Effector memory CD8-positive, alpha-beta T cell (primary cell): ENCODE results near the gene SLC35A3.
A peak's percentile ranks its signal among the peaks of the same experiment; 100 is the strongest.
"Not testable (repeated sequence)": the region's sequence is repeated elsewhere in the genome, so short reads cannot be mapped to it uniquely, and the experiment has no call there.

Experiments
- ATAC-seq: fragments of 150-1000 bp; cut with Tn5 transposase; replicated peaks from 2 replicates; pipeline ENCODE4 v1.10.0; 2021; ENCODE audit warnings: mild to moderate bottlenecking, moderate library complexity
- DNase-seq, 3 experiments: peaks; one replicate each; pipeline ENCODE4 v3.0.0; 2021
- H3K27ac Mint-ChIP-seq, 2 donors: one replicate each; pipeline ENCODE4 v1.8.0; 2022; ENCODE audit warnings: mild to moderate bottlenecking in 2 of 2, mixed read lengths in 2 of 2, moderate library complexity in 2 of 2
- H3K27me3 Mint-ChIP-seq, 2 donors: one replicate each; pipeline ENCODE4 v1.8.0; 2022; ENCODE audit warnings: mixed read lengths in 2 of 2
- H3K36me3 Mint-ChIP-seq: one replicate; pipeline ENCODE4 v1.8.0; 2022; ENCODE audit warnings: mild to moderate bottlenecking, moderate library complexity, mixed read lengths; ENCODE audit not compliant: insufficient read depth
- H3K4me1 Mint-ChIP-seq, 2 donors: one replicate each; pipeline ENCODE4 v1.8.0; 2022; ENCODE audit warnings: low read depth in 2 of 2, mixed read lengths in 2 of 2
- H3K4me3 Mint-ChIP-seq, 2 donors: one replicate each; pipeline ENCODE4 v1.8.0; 2022; ENCODE audit warnings: mild to moderate bottlenecking in 2 of 2, mixed read lengths in 2 of 2, moderate library complexity in 2 of 2
- H3K9me3 Mint-ChIP-seq, 2 donors: one replicate each; pipeline ENCODE4 v1.8.0; 2022; ENCODE audit warnings: mixed read lengths in 2 of 2

SLC35A3 gene

GRCh38 chr1:100023482-100023881 is 53.7 kb downstream of the SLC35A3 start:
- H3K9me3 Mint-ChIP-seq, result no peaks in the 10 kb centered on the region
- H3K36me3 Mint-ChIP-seq, result peaks cover 12% of the 10 kb centered on the region
- H3K27ac Mint-ChIP-seq, result peak overlapping the region in 1 of 2 donors; percentile 67

GRCh38 chr1:100027212-100027611 is 57.4 kb downstream of the SLC35A3 start:
- no peaks in the 10 kb centered on the region for H3K27me3 Mint-ChIP-seq
- peaks cover 9 to 18% of the 10 kb centered on the region in 2 donors for H3K4me1 Mint-ChIP-seq
- DNase-seq (no peak), ATAC-seq (no peak)
- H3K27ac Mint-ChIP-seq, result peak overlapping the region in 1 of 2 donors; percentile 99
- H3K36me3 Mint-ChIP-seq, result peaks cover 9% of the 10 kb centered on the region
- H3K9me3 Mint-ChIP-seq, result no peaks in the 10 kb centered on the region
- no peak overlapping the region for H3K4me3 Mint-ChIP-seq

More at GRCh38 chr1:100023482-100023881, 53.7 kb downstream of the SLC35A3 start:
- DNase-seq, result no peak
- Mint-ChIP-seq H3K4me1 (peaks cover 4 to 11% of the 10 kb centered on the region in 2 donors), H3K4me3 (no peak overlapping the region), H3K27me3 (no peaks in the 10 kb centered on the region)
- ATAC-seq, result no peak

GRCh38 chr1:100028765-100029164 is 59.0 kb downstream of the SLC35A3 start:
- Mint-ChIP-seq H3K4me1 (peaks cover 9 to 18% of the 10 kb centered on the region in 2 donors), H3K27me3 (no peaks in the 10 kb centered on the region), H3K9me3 (no peaks in the 10 kb centered on the region), H3K27ac (peak overlapping the region; percentile 96 to 99), H3K4me3 (peak overlapping the region; percentile 45 to 50), H3K36me3 (peaks cover 5% of the 10 kb centered on the region)
- DNase-seq (peak; percentile 23 to 45 (median 32)), ATAC-seq (peak; percentile 95)

GRCh38 chr1:100034470-100034869 is 64.7 kb downstream of the SLC35A3 start:
- Mint-ChIP-seq H3K4me3 (no peak overlapping the region), H3K27me3 (no peaks in the 10 kb centered on the region), H3K4me1 (peaks cover 15 to 24% of the 10 kb centered on the region in 2 donors), H3K36me3 (peaks cover 31% of the 10 kb centered on the region), H3K27ac (peak overlapping the region in 1 of 2 donors; percentile 5), H3K9me3 (no peaks in the 10 kb centered on the region)
- no peak for DNase-seq
- no peak for ATAC-seq

- H3K36me3 Mint-ChIP-seq, result peaks cover 36% of the 10 kb centered on the region
- no peak for DNase-seq
- H3K27ac Mint-ChIP-seq, result peak overlapping the region in 1 of 2 donors; percentile 62
- peaks cover 18 to 30% of the 10 kb centered on the region in 2 donors for H3K4me1 Mint-ChIP-seq
- ATAC-seq, result no peak
- H3K9me3 Mint-ChIP-seq, result no peaks in the 10 kb centered on the region
- peak overlapping the region in 1 of 2 donors; percentile 29 for H3K4me3 Mint-ChIP-seq
- no peaks in the 10 kb centered on the region for H3K27me3 Mint-ChIP-seq
Observed at GRCh38 chr1:100035214-100035613, 65.4 kb downstream of the SLC35A3 start.

GRCh38 chr1:100036718-100037655 is 67.2 kb downstream of the SLC35A3 start:
- H3K4me3 Mint-ChIP-seq, result peak overlapping the region; percentile 95 to 98
- H3K9me3 Mint-ChIP-seq, result no peaks in the 10 kb centered on the region
- H3K27me3 Mint-ChIP-seq, result no peaks in the 10 kb centered on the region
- ATAC-seq (no peak), DNase-seq (no peak)
- peaks cover 18 to 39% of the 10 kb centered on the region in 2 donors for H3K4me1 Mint-ChIP-seq
- H3K27ac Mint-ChIP-seq, result peak overlapping the region; percentile 99
- peaks cover 42% of the 10 kb centered on the region for H3K36me3 Mint-ChIP-seq

- Mint-ChIP-seq H3K4me3 (peak overlapping the region; percentile 95 to 98), H3K9me3 (no peaks in the 10 kb centered on the region), H3K36me3 (peaks cover 42% of the 10 kb centered on the region), H3K27me3 (no peaks in the 10 kb centered on the region), H3K4me1 (peaks cover 22 to 44% of the 10 kb centered on the region in 2 donors), H3K27ac (peak overlapping the region; percentile 99)
- DNase-seq (no peak), ATAC-seq (no peak)
Observed at GRCh38 chr1:100037656-100037926, 67.8 kb downstream of the SLC35A3 start.

- peak; percentile 86 for ATAC-seq
- H3K27ac Mint-ChIP-seq, result peak overlapping the region; percentile 99
- H3K4me3 Mint-ChIP-seq, result peak overlapping the region; percentile 95 to 98
- H3K36me3 Mint-ChIP-seq, result peaks cover 42% of the 10 kb centered on the region
- no peaks in the 10 kb centered on the region for H3K27me3 Mint-ChIP-seq
- H3K9me3 Mint-ChIP-seq, result no peaks in the 10 kb centered on the region
- H3K4me1 Mint-ChIP-seq, result peaks cover 27 to 49% of the 10 kb centered on the region in 2 donors
- peak; percentile 85 to 88 (median 85) for DNase-seq
Observed at GRCh38 chr1:100037927-100038659, 68.3 kb downstream of the SLC35A3 start.

- Mint-ChIP-seq H3K4me3 (peak overlapping the region; percentile 95 to 98), H3K9me3 (no peaks in the 10 kb centered on the region), H3K4me1 (peaks cover 30 to 54% of the 10 kb centered on the region in 2 donors), H3K27ac (peak overlapping the region; percentile 99), H3K36me3 (peaks cover 42% of the 10 kb centered on the region), H3K27me3 (no peaks in the 10 kb centered on the region)
- peak; percentile 53 for ATAC-seq
- DNase-seq, result peak; percentile 59 to 74 (median 63)
Observed at GRCh38 chr1:100038660-100039287, 69.0 kb downstream of the SLC35A3 start.

- H3K27me3 Mint-ChIP-seq, result no peaks in the 10 kb centered on the region
- peak overlapping the region; percentile 99 for H3K27ac Mint-ChIP-seq
- ATAC-seq (no peak), DNase-seq (no peak)
- H3K4me3 Mint-ChIP-seq, result peak overlapping the region; percentile 95 to 98
- peaks cover 38 to 62% of the 10 kb centered on the region in 2 donors for H3K4me1 Mint-ChIP-seq
- H3K36me3 Mint-ChIP-seq, result peaks cover 38% of the 10 kb centered on the region
- no peaks in the 10 kb centered on the region for H3K9me3 Mint-ChIP-seq
Observed at GRCh38 chr1:100039591-100039990, 69.8 kb downstream of the SLC35A3 start.

GRCh38 chr1:100045206-100045605 is 75.4 kb downstream of the SLC35A3 start:
- Mint-ChIP-seq H3K9me3 (no peaks in the 10 kb centered on the region), H3K27me3 (no peaks in the 10 kb centered on the region)

GRCh38 chr1:100047235-100047708 is 77.5 kb downstream of the SLC35A3 start:
- not testable (repeated sequence) for H3K9me3 Mint-ChIP-seq, DNase-seq, H3K27me3 Mint-ChIP-seq, ATAC-seq
- Mint-ChIP-seq H3K4me1 (peaks cover 55 to 68% of the 10 kb centered on the region in 2 donors), H3K27ac (peak overlapping the region; percentile 58 to 68), H3K36me3 (peaks cover 12% of the 10 kb centered on the region), H3K4me3 (peak overlapping the region; percentile 70 to 74)

More at GRCh38 chr1:100045206-100045605, 75.4 kb downstream of the SLC35A3 start:
- peaks cover 56 to 74% of the 10 kb centered on the region in 2 donors for H3K4me1 Mint-ChIP-seq
- peak overlapping the region in 1 of 2 donors; percentile 37 for H3K4me3 Mint-ChIP-seq
- no peak for ATAC-seq
- no peak overlapping the region for H3K27ac Mint-ChIP-seq
- H3K36me3 Mint-ChIP-seq, result peaks cover 12% of the 10 kb centered on the region
- DNase-seq, result no peak

- Mint-ChIP-seq H3K36me3 (peaks cover 26% of the 10 kb centered on the region), H3K9me3 (no peaks in the 10 kb centered on the region), H3K4me3 (no peak overlapping the region), H3K4me1 (peaks cover 33 to 53% of the 10 kb centered on the region in 2 donors), H3K27me3 (no peaks in the 10 kb centered on the region), H3K27ac (peak overlapping the region in 1 of 2 donors; percentile 55)
- DNase-seq (no peak), ATAC-seq (no peak)
Observed at GRCh38 chr1:100050139-100050538, 80.3 kb downstream of the SLC35A3 start.
